ENCODE results near the gene VTA1.
"Not testable (repeated sequence)": the region's sequence is repeated elsewhere in the genome, so short reads cannot be mapped to it uniquely, and the experiment has no call there.

Gene VTA1

GRCh38 chr6:142172758-142173157, 25.7 kb downstream of the VTA1 start:
- no peak for DNase-seq (ENCODE audit: low spot score)

- DNase-seq (ENCODE audit: low spot score): no peak
Measured at GRCh38 chr6:142173980-142174379, 26.9 kb downstream of the VTA1 start.

GRCh38 chr6:142174703-142175102, 27.6 kb downstream of the VTA1 start:
- no peak for DNase-seq (ENCODE audit: low spot score)

- DNase-seq (ENCODE audit: low spot score): no peak
Measured at GRCh38 chr6:142178129-142178528, 31.1 kb downstream of the VTA1 start.

- no peak for DNase-seq (ENCODE audit: low spot score)
Measured at GRCh38 chr6:142182004-142182403, 34.9 kb downstream of the VTA1 start.

- no peak for DNase-seq (ENCODE audit: low spot score)
Measured at GRCh38 chr6:142183351-142183750, 36.3 kb downstream of the VTA1 start.

- DNase-seq (ENCODE audit: low spot score): no peak
Measured at GRCh38 chr6:142184307-142184706, 37.2 kb downstream of the VTA1 start.

- DNase-seq (ENCODE audit: low spot score): no peak
Measured at GRCh38 chr6:142185641-142186040, 38.6 kb downstream of the VTA1 start.

GRCh38 chr6:142187209-142187608, 40.1 kb downstream of the VTA1 start:
- DNase-seq (ENCODE audit: low spot score): no peak

- DNase-seq (ENCODE audit: low spot score): not testable (repeated sequence)
Measured at GRCh38 chr6:142188341-142188740, 41.3 kb downstream of the VTA1 start.

- no peak for DNase-seq (ENCODE audit: low spot score)
Measured at GRCh38 chr6:142189057-142189456, 42.0 kb downstream of the VTA1 start.

- no peak for DNase-seq (ENCODE audit: low spot score)
Measured at GRCh38 chr6:142192343-142192742, 45.3 kb downstream of the VTA1 start.

GRCh38 chr6:142193621-142194020, 46.6 kb downstream of the VTA1 start:
- no peak for DNase-seq (ENCODE audit: low spot score)

- DNase-seq (ENCODE audit: low spot score): no peak
Measured at GRCh38 chr6:142195862-142196541, 48.9 kb downstream of the VTA1 start.

GRCh38 chr6:142200846-142201628, 54.0 kb downstream of the VTA1 start:
- DNase-seq (ENCODE audit: low spot score): no peak

GRCh38 chr6:142207265-142207877, 60.3 kb downstream of the VTA1 start:
- no peak for DNase-seq (ENCODE audit: low spot score)

- no peak for DNase-seq (ENCODE audit: low spot score)
Measured at GRCh38 chr6:142210606-142211005, 63.5 kb downstream of the VTA1 start.

- no peak for DNase-seq (ENCODE audit: low spot score)
Measured at GRCh38 chr6:142213402-142213801, 66.3 kb downstream of the VTA1 start.

- no peak for DNase-seq (ENCODE audit: low spot score)
Measured at GRCh38 chr6:142218446-142218845, 71.4 kb downstream of the VTA1 start.

- no peak for DNase-seq (ENCODE audit: low spot score)
Measured at GRCh38 chr6:142222022-142222421, 75.0 kb downstream of the VTA1 start.

GRCh38 chr6:142223938-142224337, 76.9 kb downstream of the VTA1 start:
- DNase-seq (ENCODE audit: low spot score): no peak

GRCh38 chr6:142225115-142225514, 78.1 kb downstream of the VTA1 start:
- DNase-seq (ENCODE audit: low spot score): no peak

GRCh38 chr6:142225552-142225951, 78.5 kb downstream of the VTA1 start:
- no peak for DNase-seq (ENCODE audit: low spot score)
